HG03025 (cell line): Measurements from ENCODE around the gene PSORS1C2.
"Not testable (repeated sequence)": the region's sequence is repeated elsewhere in the genome, so short reads cannot be mapped to it uniquely, and the experiment has no call there.

Source experiments
- ATAC-seq: cut with Tn5 transposase; IDR thresholded peaks from one replicate; pipeline ENCODE4 v1.9.1; 2021; ENCODE audit warnings: mild to moderate bottlenecking, moderate library complexity; ENCODE audit not compliant: unreplicated experiment, low FRiP score

Gene PSORS1C2

DNA sequence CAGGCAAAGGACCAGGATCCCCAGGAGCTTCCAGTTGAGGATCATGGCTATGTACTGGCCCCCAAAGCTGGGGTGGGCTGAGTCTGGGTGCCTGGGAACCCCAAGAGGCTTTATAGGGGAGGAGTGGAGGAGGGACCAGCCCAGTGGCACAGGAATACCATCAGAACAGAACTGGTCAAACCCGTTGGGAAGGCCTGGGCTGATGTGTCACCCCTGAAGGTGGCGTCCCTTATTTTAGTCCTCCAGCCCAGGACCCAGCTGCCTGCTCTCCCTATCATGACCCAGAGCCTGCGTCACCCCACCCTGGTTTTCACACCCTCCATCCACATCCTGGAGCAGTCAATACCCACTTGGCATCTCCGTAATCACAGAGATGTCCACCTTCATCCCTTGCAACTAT lies at the start of gene PSORS1C2:
Gene PSORS1C2, minus strand, starts transcription at position 85 of the 400 bp plus-strand sequence. Its CDS starts 40 bp downstream, at position 45.
- no peak for ATAC-seq

DNA sequence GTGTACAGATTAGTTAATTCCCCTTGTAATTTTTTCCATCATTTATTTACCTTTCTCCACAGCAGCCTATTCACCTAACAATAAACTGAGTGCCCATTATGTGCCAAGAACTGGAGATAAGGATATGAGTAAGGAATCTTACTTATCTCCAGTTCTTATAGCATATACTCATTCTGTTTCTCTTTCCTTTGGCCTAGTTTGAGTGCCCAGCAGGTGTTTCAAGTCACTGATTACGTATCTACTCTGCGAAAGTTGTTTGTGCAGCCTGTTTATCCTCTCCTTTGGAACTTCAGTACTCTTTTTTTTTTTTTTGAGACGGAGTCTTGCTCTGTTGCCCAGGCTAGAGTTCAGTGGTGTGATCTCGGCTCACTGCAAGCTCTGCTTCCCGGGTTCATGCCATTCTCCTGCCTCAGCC lies 48.9 kb upstream of the PSORS1C2 start:
- no peak for ATAC-seq

DNA sequence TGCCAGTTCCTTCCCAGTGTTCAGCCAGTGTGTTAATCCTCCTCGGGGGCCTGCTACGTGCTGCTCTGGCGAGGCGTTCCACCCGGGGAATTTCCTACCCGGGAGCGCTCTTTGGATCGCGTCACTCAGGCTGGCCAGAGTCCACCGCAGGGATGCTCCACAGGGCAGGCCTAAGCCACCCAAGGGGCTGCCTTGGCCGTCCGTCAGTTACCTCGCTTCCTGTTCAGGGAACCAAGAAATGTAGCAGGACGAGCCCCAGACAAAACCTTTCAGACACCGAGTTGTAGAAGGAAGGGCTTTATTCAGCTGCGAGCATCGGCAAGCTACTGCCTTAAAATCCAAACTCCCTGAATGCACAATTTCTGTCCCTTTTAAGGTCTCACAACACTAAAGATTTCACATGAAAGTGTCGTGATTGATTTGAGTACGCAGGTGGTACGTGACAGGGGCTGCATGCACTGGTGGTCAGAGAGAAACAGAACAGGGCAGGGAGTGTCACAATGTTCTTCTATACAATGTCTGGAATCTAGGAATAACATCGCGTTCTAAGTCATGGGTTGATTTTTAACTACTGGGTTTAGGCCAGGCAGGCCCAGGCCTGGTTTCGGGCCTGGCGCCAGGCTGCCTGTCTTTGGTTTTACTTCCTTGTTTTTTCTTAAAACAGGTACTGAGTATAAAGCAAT lies 47.3 kb upstream of the PSORS1C2 start:
- ATAC-seq = no peak

DNA sequence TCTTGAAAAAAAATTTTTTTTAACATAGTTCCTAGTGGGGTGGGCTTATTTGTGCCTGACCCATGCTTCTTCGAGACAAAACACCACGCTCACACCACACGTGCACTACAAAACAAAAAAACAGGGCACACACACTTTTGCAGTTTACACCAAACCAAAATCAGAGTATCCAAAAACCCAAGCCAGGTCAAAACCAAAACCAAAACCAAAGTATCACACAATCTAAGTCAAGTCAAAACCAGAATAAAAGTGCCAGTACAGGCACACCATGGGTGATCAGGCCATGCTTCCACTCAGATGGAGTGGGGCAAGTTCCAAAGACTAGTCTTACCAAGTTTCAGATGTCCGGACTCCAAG lies 46.8 kb upstream of the PSORS1C2 start:
- not testable (repeated sequence) for ATAC-seq

DNA sequence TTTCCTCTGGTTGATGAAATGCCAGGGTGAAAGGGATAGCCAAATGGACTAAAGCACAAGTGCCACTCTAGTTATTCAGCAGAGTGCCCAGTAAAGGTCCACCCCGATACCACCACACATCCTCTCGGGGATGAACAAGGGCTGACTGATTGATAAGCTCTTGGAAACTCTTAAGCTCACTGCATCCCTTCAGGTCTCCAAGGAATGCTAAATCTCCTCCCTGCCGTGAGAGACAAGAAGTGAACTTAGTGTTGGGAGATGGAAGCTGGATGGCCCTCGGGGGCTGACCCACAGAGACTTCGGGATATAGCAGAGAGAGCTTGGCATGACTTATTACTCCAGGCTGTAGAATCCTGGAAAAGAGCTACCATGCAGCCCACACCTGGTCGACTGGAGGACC lies 45.0 kb upstream of the PSORS1C2 start:
- ATAC-seq = not testable (repeated sequence)

DNA sequence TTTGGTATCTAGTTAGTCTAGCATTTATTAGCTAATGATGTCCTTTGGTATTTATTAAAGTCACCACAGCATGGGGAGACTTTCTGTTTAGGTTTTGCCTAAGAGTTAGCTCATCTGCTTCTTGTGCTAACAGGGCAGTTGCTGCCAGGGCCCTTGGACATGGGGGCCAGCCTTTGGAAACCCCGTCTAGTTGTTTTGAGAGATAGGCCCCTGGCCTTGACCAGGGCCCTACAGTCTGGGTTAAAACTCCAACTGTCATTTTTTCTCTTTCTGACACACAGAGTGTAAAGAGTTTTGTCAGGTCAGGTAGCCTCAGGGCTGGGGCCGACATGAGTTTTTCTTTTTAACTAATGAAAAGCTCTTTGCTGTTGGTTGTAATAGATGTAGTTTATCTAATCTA lies 44.4 kb upstream of the PSORS1C2 start:
- not testable (repeated sequence) for ATAC-seq

DNA sequence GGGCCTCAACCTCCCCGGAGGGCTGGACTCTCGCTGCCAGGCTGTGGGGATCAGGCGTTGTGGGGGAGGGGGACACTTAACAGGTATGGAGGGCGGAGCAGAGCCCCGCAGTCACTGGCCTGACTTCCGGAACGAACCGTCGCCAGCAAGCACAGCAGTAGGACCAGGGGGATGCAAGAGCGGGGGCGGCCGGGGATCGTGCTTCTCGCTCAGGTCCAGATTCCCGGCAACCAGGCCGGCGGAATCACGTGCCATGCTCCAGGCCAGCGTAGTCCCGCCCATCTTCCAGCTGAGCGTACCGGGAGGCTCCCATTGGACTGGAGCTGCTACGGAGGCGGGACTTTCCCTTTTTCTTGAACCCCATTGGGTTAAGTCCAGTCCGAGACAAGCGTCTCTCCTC lies 41.6 kb upstream of the PSORS1C2 start:
- ATAC-seq = no peak

DNA sequence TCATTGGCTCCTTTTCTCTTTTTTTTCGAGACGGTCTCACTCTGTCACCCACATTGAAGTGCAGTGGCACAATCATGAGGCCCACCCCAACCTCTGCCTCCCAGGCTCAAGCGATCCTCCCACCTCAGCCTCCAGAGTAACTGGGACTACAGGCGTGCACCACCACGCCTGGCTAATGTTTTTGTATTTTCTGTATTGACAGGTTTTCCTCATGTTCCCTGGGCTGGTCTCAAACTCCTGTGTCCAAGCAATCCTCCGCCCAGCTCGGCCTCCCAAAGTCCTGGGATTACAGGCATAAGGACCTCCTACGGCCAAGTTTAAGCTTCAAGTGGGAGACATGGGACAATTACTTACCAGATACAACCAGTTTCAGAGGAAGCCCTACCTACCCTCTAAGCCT lies 41.0 kb upstream of the PSORS1C2 start:
- no peak for ATAC-seq

DNA sequence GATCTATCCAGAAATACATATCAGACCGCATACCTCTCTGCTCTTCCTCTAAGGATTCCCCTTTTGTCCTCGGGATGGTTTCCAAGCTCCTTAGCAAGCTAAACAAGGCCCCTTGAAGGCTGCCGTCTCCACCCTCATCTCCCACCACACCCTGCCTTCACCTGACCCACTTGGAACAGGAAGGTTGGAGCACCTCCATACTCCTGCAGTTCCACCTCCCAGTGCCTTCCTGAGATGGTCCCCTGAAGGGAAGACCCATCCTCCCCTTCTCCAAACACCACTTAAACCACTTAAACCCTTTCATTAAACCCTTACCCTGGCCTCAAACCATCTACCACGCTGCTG lies 40.1 kb upstream of the PSORS1C2 start:
- ATAC-seq = no peak

DNA sequence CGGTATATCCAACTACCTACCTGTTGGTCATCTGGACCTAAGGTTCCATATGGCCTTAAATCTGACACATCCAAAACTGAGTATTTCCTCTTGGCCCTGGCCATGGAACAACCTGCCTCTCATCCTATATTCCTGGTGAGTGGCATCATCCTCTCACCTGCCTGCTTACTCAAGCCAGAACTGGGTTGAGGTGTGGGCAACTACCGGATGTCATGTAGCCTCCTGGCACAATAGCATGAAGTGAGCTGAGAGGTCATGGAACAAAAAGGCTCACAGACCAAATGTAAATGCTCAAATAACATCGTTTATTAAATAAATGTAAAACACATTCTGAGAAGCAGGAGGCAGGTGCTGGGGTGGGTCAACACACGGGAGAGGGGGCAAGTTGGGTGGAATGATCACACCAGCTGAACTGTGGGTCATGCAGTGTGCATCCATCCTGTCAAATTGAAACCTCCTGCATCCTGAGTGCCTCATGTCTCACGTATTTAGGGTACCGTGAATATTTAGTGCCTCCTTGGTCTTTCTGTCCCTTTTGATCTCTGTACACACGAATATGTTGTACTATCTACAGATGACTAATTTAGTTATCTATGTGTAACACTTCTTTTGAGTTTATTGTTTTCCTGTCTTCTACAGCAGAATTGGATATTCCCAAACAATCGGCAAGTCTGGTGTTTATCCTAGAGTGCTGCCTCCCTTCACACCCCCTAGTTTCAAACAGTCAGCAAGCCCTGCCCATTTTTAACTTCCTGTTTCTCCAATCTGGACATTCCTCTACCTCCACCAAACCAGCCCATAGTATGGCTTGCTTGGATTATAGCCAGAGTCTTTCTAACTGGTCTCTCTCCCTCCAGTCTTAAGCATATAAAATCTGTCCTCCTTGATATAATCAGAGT lies 39.5 kb upstream of the PSORS1C2 start:
- no peak for ATAC-seq

DNA sequence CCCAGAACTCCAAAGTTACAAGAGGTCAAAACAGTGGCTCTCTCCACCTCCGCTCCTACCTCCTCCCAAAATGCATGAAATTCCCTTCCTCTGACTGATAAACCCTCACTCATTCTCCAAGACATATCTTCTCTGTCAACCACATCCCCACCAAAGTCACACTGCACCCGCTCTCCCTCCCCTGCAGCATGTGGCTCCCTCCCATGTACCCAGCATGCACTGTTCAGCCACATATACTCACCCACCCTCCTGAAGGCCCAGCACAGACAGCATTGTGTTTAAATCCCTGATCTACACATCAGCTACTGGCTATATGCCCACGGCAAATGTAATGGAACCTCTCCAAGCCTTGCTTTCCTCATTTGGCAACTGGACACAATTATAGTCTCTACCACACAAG lies 37.1 kb upstream of the PSORS1C2 start:
- ATAC-seq = no peak

DNA sequence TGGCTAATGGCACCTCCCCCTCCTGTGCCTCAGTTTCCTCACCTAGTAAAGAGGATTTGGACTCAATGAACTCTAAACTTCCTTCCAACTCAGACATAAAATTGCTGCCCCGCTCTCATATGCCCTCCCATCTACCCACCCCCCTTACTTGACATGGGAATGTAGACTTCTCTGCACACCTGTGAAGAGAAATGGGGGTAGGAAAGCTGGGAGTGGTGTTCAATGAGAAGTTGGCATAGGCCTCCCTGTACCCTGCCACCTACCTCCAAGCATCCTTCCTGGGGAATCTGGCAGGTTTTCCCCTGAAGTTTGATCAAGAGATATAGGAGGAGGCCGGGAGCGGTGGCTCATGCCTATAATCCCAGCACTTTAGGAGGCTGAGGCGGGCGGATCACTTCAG lies 35.5 kb upstream of the PSORS1C2 start:
- ATAC-seq = no peak

DNA sequence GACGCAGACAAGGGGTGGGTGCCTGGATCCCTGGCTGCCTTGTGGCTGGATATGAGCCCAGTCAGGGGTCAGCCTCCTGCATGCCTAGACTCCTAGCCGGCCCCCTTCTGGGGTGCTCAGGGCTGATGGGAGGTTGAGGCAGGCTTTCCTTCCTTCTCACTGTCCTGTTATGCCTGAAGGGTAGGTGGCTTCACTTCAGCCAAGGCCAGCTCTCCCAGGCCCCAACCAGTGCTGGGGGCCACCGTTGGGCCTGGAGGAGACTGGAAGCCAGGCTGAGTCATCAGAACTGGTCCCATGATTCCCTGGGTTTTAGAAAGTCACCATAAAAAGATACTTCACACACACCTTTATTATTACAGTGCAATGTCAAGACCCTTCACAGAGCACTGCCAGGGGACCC lies 34.5 kb upstream of the PSORS1C2 start:
- ATAC-seq = no peak

DNA sequence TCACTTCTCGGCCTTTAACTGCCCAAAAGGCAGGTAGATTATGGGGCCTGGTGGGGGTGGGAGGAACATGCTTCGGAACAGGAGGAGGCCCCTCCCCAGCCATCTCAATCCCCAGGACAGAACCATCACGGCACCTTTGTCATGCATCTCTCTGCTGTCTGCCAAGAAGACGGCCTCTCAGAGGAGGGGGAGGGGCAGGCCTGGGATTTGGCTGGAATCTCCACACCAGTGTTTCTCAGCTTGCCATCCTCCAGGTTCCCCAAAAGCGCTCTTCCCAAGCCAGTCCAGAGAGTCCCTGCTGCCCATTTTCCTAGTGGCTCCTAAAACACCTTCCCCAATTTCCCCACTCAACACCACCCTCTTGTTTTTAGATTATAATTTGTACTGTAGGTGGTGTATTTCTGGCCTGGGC lies 34.1 kb upstream of the PSORS1C2 start:
- ATAC-seq = no peak

DNA sequence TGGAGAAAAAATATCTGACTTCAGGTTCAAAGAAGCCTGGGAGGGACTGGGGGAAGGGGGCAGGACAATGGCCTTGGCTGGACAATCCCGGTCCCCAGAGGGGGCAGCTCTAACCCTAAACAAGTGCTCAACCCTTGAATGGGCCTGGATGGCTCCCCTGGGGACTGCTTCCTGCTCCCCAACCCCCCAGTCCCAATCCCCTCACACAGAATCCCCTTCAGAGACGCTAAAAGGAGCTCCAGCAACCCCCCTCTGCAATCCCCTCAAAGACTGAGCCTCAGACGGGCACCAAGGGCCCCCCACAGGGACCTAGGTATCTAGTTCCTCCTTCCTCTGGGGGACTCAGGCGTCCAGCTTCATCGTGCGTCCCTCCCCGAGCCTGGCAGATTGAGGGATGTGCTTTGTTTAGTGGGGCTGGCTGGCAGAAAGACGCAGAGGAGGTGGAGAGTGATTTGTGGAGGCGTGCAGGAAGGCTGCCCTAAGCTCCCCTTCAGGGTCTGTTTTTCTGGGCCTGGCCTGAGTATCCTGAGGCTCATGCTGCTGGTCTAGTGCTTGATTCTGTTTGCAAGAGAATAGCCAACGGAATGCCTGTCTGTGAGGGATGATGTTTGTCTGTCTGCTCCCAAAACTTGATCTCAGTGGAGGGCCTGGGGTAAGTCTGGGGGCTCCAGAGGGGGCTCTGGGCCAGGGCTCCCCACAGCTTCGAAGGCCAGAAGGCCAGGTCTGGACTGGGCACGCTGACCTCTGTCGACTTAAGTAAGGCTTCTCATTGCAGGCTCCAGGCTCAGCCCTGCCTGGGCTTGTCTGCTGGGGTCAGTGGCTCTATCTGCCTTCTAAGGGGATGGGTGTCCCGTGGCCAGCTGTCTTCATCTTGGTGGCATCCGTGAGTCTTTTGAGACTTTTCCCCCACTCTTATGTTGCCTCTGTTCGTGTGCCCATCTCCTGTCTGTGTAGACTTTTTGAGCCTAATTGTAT lies 33.4 kb upstream of the PSORS1C2 start:
- ATAC-seq = no peak

DNA sequence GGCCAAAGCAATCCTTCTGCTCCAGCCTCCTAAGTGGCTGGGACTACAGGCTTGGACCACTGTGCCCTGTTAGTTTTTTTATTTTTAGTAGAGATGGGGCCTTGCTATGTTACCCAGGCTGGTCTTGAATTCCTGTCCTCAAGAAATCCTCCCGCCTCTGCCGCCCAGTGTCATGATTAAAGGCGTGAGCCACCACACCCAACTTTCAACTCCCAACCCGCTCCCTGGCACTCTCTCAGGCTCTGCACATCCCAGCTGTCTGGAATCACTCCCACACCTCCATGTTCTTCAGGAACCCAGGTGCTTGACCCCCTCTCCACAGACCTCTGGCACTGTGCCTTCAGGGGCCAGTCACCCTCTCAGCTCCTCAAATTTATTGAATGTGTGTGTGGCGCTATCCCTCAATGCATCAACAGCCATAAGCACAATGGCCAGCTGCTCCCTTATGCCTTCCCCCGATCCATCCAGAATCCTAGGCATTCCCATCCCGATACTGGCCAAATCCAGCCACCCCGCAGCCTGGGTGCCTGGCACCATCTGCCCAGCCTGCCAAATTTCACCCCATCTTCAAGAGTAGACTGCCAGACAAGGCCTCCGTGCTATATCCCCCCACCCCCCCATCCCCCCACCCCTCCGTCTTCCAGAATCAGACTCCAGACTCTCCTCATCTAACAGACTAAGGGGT lies 32.3 kb upstream of the PSORS1C2 start:
- no peak for ATAC-seq

DNA sequence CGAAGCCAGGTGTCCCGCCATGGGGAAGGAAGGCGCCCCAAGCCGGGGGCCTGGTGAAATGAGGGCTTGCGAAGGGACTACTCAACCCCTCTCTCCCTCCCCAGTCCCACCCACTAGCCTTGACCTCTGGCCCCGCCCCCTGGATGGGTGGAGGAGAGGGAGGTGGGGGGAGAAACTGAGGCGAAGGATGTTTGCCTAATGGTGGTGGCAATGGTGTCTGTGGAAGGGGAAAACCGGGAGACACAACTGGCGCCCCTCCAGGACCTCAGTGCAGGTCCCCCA lies 31.7 kb upstream of the PSORS1C2 start, which contains the start of gene POU5F1:
Gene POU5F1, minus strand, starts transcription at position 83 of the 282 bp plus-strand sequence. Its CDS starts 62 bp downstream, at position 21.
- ATAC-seq = no peak

DNA sequence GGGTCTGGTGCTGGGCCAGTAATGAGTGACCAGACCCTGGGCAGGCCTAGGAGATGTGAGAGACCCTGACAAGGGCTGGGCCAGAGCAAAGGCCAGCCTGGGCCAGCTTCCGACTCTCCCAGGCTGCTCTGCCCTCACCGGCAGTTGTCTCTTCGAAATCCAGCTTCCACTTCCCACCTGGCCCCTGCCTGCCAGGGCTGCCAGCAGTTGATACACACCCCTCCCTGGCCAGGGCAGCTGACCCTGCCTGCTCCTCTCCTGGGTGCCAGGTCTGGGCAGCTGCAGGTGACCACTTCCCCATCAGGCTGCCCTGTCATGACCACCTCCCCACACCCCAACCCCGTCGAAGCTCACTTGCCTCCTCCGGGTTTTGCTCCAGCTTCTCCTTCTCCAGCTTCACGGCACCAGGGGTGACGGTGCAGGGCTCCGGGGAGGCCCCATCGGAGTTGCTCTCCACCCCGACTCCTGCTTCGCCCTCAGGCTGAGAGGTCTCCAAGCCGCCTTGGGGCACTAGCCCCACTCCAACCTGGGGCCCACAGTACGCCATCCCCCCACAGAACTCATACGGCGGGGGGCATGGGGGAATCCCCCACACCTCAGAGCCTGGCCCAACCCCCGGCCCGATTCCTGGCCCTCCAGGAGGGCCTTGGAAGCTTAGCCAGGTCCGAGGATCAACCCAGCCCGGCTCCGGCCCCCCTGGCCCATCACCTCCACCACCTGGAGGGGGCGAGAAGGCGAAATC lies 31.2 kb upstream of the PSORS1C2 start:
- ATAC-seq = not testable (repeated sequence)

DNA sequence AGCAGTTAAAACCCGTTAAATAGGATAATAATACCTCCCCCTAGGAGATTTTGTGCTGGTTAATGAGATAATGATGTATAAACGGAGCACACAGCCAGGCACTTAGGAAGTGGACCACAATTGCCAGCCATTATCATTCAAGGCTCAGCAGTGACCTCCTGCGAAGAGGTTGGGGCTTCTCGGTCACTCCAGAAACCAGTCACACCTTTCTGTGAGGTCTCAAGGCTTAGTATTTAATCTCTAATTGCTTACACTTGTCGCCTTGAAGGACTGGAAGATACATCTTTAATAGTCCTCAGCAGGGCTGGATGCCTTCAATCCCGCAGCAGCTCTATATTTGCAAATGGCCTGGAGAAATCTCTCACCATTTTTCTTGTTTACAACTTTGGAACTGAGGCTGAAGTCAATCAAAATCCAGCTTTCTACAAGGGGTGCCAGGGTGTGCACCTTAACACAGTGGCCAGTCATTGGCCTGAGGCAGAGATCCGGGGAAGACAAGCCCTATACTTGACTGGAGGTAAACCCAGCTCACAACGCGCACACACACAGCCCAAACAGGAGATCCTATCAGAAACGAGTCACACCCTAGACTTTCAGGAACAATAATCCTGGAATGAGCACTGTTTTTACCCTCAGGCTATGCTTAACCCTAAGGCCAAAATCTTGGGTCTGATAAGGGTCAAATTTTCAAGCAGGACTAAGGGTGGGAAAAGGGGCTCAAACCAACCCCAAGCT lies 30.4 kb upstream of the PSORS1C2 start:
- ATAC-seq = no peak
